Erythroblast (primary cell): Measurements from ENCODE around the gene RUSC2.
"Not testable (repeated sequence)": the region's sequence is repeated elsewhere in the genome, so short reads cannot be mapped to it uniquely, and the experiment has no call there.

Source experiments
- GATA1 ChIP-seq: IDR thresholded peaks from 2 replicates; pipeline ENCODE4 v1.6.1; 2011; ENCODE audit warnings: low read depth, mild to moderate bottlenecking, control low read depth, low read length, moderate library complexity
- POLR2A ChIP-seq: IDR thresholded peaks from 2 replicates; pipeline ENCODE4 v1.6.1; 2011; ENCODE audit warnings: mild to moderate bottlenecking, low read length

GRCh38 chr9:35477211-35477855 lies 12.6 kb upstream of the RUSC2 start:
- not testable (repeated sequence) for TF ChIP-seq POLR2A, GATA1
